GM12874 (cell line): Measurements from ENCODE around the gene UBE2E2.

Experiments
- TF ChIP-seq, protein P1 (sequence below): IDR thresholded peaks from 2 replicates; pipeline ENCODE4 v1.5.1; 2011; ENCODE audit warnings: low read depth, mild to moderate bottlenecking, control low read depth, low read length, moderate library complexity; ENCODE audit not compliant: insufficient read depth

UBE2E2 gene

DNA sequence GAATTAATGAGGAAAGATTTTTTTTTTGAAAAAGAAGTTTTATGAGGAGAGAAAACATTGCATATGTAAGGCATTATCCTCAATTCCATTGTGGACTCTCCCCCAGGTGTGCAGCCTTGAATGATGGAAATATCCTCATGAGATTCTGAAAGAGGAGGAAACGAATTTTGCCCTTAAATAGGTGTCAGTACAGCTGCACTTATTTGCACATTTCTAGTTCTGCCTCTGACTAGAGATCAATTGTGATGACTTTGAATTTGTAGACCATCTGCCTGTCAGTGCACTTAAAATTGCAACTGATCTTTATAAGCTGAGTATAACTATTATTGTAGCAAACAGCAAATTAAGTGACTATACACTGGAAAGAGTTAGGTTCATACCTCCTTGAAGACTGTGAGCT, 141.8 kb downstream of the UBE2E2 start:
- TF ChIP-seq, protein P1, sequence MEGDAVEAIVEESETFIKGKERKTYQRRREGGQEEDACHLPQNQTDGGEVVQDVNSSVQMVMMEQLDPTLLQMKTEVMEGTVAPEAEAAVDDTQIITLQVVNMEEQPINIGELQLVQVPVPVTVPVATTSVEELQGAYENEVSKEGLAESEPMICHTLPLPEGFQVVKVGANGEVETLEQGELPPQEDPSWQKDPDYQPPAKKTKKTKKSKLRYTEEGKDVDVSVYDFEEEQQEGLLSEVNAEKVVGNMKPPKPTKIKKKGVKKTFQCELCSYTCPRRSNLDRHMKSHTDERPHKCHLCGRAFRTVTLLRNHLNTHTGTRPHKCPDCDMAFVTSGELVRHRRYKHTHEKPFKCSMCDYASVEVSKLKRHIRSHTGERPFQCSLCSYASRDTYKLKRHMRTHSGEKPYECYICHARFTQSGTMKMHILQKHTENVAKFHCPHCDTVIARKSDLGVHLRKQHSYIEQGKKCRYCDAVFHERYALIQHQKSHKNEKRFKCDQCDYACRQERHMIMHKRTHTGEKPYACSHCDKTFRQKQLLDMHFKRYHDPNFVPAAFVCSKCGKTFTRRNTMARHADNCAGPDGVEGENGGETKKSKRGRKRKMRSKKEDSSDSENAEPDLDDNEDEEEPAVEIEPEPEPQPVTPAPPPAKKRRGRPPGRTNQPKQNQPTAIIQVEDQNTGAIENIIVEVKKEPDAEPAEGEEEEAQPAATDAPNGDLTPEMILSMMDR = no peak

DNA sequence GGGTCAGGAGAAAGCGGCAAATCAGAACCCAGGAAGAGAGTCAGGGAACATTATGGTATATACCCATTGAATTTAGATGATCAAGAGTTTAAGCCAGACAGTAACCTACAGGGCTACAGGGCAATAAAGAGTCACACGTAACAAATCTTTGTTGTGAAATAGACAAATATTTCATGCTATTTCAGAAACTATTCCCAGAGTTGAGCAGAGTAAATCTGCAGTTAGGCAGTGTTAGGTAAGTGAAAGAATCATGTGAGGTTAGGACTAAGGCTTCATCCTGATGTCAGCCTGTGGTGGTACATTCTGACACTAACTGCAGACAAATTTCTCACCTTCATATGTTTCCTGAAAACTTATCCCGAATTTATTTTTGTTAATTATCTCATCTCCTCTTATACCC, 153.0 kb downstream of the UBE2E2 start:
- TF ChIP-seq, protein P1 = no peak

DNA sequence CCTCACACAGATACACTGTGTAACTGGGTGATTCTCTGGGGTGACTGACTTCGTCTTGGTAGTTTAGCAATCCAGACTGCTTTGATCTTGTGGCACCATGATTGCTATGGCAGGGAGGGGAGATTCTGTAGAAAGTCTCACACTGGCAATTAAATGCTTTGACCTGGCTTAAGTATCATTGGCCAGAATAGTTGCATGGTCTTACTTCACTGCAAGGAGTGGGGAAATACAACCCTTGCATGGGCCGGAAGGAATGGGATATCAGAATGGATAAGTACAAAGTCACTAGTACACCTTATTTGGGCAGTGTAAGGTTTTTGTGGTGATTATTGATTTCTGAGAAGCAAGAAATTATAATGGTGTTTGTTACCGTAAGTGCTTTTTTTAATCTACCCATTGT, 153.8 kb downstream of the UBE2E2 start:
- TF ChIP-seq, protein P1 = no peak

DNA sequence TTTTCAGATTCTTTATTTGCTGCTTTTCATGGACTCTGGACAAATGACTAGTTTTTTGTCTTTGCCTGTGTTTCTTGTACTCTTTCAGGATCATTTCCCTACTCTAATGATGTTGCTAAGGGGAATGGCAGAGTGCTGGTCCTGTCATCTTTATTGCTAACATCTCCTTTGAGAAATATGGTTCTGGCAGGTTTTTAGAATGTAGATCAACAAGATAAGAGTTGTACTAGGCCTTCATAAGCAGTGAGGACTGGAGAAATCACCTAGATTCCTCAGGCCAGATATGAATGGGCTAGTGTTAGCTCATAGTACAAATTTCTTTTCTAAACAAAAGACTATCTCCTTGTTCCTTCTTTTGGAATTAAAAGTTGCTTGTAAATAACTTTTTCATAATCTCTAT, 156.0 kb downstream of the UBE2E2 start:
- TF ChIP-seq, protein P1 = no peak

DNA sequence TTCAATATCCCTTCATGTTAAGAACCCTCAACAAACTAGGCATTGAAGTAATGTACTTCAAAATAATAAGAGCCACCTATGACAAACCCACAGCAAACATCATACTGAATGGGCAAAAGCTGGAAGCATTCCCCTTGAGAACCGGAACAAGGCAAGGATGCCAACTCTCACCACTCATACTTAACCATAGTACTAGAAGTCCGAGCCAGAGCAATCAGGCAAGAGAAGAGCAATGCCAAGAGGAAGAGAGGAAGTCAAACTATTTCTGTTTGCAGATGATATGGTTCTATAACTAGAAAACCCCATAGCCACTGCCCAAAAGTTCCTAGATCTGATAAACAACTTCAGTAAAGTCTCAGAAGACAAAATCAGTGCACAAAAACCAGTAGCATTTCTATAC, 161.9 kb downstream of the UBE2E2 start:
- TF ChIP-seq, protein P1 = no peak

DNA sequence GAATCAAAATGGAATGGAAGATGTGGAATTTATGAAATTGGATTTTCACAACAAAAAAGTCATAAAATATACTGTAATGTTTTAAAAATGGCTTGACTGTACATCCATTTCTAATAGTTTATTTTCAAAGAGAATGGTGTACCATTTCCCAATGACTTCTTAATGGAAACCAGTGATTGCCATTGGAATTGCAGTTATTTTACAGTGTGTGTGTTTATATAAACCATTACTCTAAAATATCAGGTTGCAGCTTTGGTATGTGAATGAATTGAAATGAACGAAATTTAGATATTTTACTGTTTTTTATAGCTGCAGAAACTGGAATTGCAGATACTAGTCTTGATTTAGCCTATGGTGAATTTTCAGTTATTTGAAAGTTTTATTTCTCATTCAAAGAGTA, 165.6 kb downstream of the UBE2E2 start:
- TF ChIP-seq, protein P1 = no peak

DNA sequence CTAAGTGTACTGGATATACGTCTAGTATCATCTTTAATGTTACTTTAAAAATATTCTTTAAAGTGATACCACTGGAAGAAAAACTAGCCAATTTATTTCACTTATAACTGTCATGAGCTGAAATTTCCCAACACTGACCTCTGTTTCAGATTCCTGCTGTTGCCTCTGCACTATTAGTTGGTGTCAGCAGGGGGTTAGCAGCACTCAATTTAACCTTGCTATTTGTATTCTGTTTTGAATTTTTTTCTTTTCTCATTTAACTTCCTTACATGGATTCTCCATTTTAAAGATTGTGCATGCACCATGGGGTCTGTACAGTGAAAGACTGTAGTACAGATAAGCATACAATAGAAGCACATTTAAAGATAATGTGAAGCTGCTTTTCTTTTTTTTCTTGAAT, 169.2 kb downstream of the UBE2E2 start:
- TF ChIP-seq, protein P1 = no peak
